Left cardiac atrium (tissue), 2 donors: ENCODE results near the gene DNAJB1. TPM values are rescaled to one million over a fixed set of nuclear protein-coding genes. Genes with fewer than 3 reads are reported as not detected.

Experiments used
- microRNA-seq, 2 donors: library from miRNA; unstranded; fragments of <30 nt; microRNA quantifications; one replicate each; pipeline ENCODE4 v1.2.0, GENCODE V29; 2020
- total RNA-seq, 2 donors: library from RNA; stranded (reverse); fragmentation: NEBNext Ultra II Directional; extraction: Animal tissue kit (Norgen Biotek cat#: 25700); gene quantifications; one replicate each; pipeline ENCODE4 v1.2.1, GENCODE V29; 2021
- donor health status: DM: no; HTN: yes; CAD: no; lungs with severe emphysema.
- donor health status: DM: yes; HTN: yes; CAD: no.

The DNAJB1 gene
- total RNA-seq, 2 donors from 2014 or later: 50.7 to 70.5 TPM

Small RNAs within 50 kb of the gene (microRNA-seq; reads per million reads assigned to microRNA genes)
- gene MIR639: 0 reads per million in 2 donors

Other genes with a start within 250 kb of the DNAJB1 start
- 10 to 100 TPM; 41.6 to 43.8 TPM for gene ADGRE5, start 137.0 kb downstream of the DNAJB1 start, total RNA-seq
- 10 to 100 TPM; 31.8 to 41.6 TPM for gene DDX39A, start 99.1 kb downstream of the DNAJB1 start, total RNA-seq
- gene PKN1, start 85.1 kb downstream of the DNAJB1 start, total RNA-seq: 100 to 1,000 TPM; 119 to 146 TPM
- gene PTGER1, start 43.0 kb downstream of the DNAJB1 start, total RNA-seq: under 1 TPM; 0.24 to 0.97 TPM
- 10 to 100 TPM; 49.7 to 49.8 TPM for gene GIPC1, start 22.3 kb downstream of the DNAJB1 start, total RNA-seq
- gene TECR, start 11.2 kb upstream of the DNAJB1 start, total RNA-seq: 100 to 1,000 TPM in 1 of 2 donors, 10 to 100 TPM in 1; 85.7 to 108 TPM
- 100 to 1,000 TPM; 357 to 393 TPM for gene NDUFB7, start 53.7 kb upstream of the DNAJB1 start, total RNA-seq
- not detected for gene CLEC17A, start 64.7 kb upstream of the DNAJB1 start, total RNA-seq
- under 1 TPM in 1 of 2 donors, not detected in 1; 0.27 TPM for gene ADGRE3, start 156.4 kb upstream of the DNAJB1 start, total RNA-seq
- 1 to 10 TPM; 7.2 to 9.4 TPM for gene ZNF333, start 171.7 kb upstream of the DNAJB1 start, total RNA-seq